Measurements from ENCODE around the gene POM121L2. TPM values are rescaled to one million over a fixed set of nuclear protein-coding genes. Genes with fewer than 3 reads are reported as not detected.

The POM121L2 gene
- total and polyA plus RNA-seq, 9 of the 15 experiments (the other 6 are each of a cell fraction or from before 2014, with no cell fraction given): 0.23 to 0.45 TPM; not detected in 7

- peak; percentile 82 for TF ChIP-seq JUND (IDR thresholded peaks at IDR 0.05; ENCODE audit: borderline replicate concordance, low read depth, low read length)
- peak; percentile 89 for TF ChIP-seq JUND (tag; IDR thresholded peaks at IDR 0.05; ENCODE audit: borderline replicate concordance, low read depth, low read length)
- no peak for TF ChIP-seq NFYB (IDR thresholded peaks at IDR 0.05; ENCODE audit: extremely low read depth, insufficient read length)
- TF ChIP-seq DACH1 (IDR thresholded peaks at IDR 0.05; ENCODE audit: partially characterized antibody): no peak
- no peak for TF ChIP-seq ARHGAP35 (IDR thresholded peaks at IDR 0.05; ENCODE audit: partially characterized antibody)
- TF ChIP-seq HSF4 (CRISPR knock-in tag; IDR thresholded peaks at IDR 0.05; ENCODE audit: borderline replicate concordance): no peak
- no peak for TF ChIP-seq HDAC3 (IDR thresholded peaks at IDR 0.05; ENCODE audit: borderline replicate concordance, partially characterized antibody)
- TF ChIP-seq ZNF717 (CRISPR knock-in tag; IDR thresholded peaks at IDR 0.05): no peak
- TF ChIP-seq EGR1 (conservative IDR thresholded peaks at IDR 0.05): no peak
- TF ChIP-seq SRSF9 (IDR thresholded peaks at IDR 0.05; ENCODE audit: borderline replicate concordance, low read depth, low read length): no peak
- TF ChIP-seq HMG20B (CRISPR knock-in tag; IDR thresholded peaks at IDR 0.05): no peak
- TF ChIP-seq ZNF280A (IDR thresholded peaks at IDR 0.05; ENCODE audit: low read depth, partially characterized antibody): peak; percentile 84
- no peak for TF ChIP-seq ZNF507 (tag; conservative IDR thresholded peaks at IDR 0.05)
- TF ChIP-seq ZBTB1 (CRISPR knock-in tag; IDR thresholded peaks at IDR 0.05; ENCODE audit: borderline replicate concordance, low read depth): no peak
- no peak for TF ChIP-seq PTRF (tag; IDR thresholded peaks at IDR 0.05)
- no peak for TF ChIP-seq HMBOX1 (IDR thresholded peaks at IDR 0.05)
- TF ChIP-seq BRD9 (IDR thresholded peaks at IDR 0.05; ENCODE audit: low read depth, partially characterized antibody): no peak
- TF ChIP-seq RBBP5 (IDR thresholded peaks at IDR 0.05; ENCODE audit: borderline replicate concordance, insufficient read depth, low read length, poor library complexity, severe bottlenecking): no peak
- TF ChIP-seq PCBP2 (IDR thresholded peaks at IDR 0.05; ENCODE audit: low read depth, low read length, poor library complexity, severe bottlenecking): no peak
- TF ChIP-seq AFF1 (IDR thresholded peaks at IDR 0.05; ENCODE audit: low read depth in 1 of 2, partially characterized antibody in 2 of 2): no peak
- peak; percentile 55; the same call in 1 of the 2 replicates for TF ChIP-seq C11orf30 (IDR thresholded peaks at IDR 0.05; ENCODE audit: low read depth)
These were observed 2.0 kb upstream of the POM121L2 start (continued) for GRCh38 chr6:27314046-27314445.
